Measurements from ENCODE around the gene RPS17. TPM values are rescaled to one million over a fixed set of nuclear protein-coding genes. Genes with fewer than 3 reads are reported as not detected.

RPS17 gene
- total and polyA plus RNA-seq, 2 donors (not counting 1 experiment from before 2014, with no cell fraction given) = 2,605 to 4,073 TPM

- Histone ChIP-seq H3K4me3 (replicated peaks in 1 of 4; ENCODE audit: control extremely low read depth in 1 of 4, insufficient read depth in 1 of 4, low read depth in 3 of 4, low read length in 4 of 4) (no peak overlapping the region), H2AFZ (ENCODE audit: low read length) (no peak overlapping the region), H3K79me2 (ENCODE audit: control insufficient read depth, insufficient read depth, low read length) (no peaks in the 10 kb centered on the region), H3K27ac (ENCODE audit: insufficient read depth, low read length) (no peak overlapping the region), H4K20me1 (ENCODE audit: control insufficient read depth, extremely low read depth, insufficient read depth, low read length) (no peaks in the 10 kb centered on the region), H3K9me3 (ENCODE audit: control insufficient read depth, insufficient read depth, low read depth, low read length) (no peaks in the 10 kb centered on the region), H3K4me1 (ENCODE audit: control insufficient read depth, extremely low read depth, insufficient read depth, low read length) (no peaks in the 10 kb centered on the region), H3K9ac (ENCODE audit: insufficient read depth, low read length) (no peak overlapping the region), H3K36me3 (ENCODE audit: control insufficient read depth, insufficient read depth, low read length) (no peaks in the 10 kb centered on the region), H3K4me2 (ENCODE audit: extremely low read depth, insufficient read depth, low read length) (no peak overlapping the region), H3K27me3 (ENCODE audit: control insufficient read depth, insufficient read depth, low read length) (no peaks in the 10 kb centered on the region)
- DNase-seq (ENCODE audit: low read depth in 2 of 2) = no peak
- TF ChIP-seq EZH2 (IDR thresholded peaks at IDR 0.05; ENCODE audit: low read length, missing control alignments) (no peak), CTCF (conservative IDR thresholded peaks at IDR 0.05 in 1 of 2, IDR thresholded peaks at IDR 0.05 in 1 of 2; ENCODE audit: low read depth in 1 of 2, low read length in 2 of 2) (no peak)
Measured at GRCh38 chr15:82554849-82555248, 14.6 kb upstream of the RPS17 start.

DNA sequence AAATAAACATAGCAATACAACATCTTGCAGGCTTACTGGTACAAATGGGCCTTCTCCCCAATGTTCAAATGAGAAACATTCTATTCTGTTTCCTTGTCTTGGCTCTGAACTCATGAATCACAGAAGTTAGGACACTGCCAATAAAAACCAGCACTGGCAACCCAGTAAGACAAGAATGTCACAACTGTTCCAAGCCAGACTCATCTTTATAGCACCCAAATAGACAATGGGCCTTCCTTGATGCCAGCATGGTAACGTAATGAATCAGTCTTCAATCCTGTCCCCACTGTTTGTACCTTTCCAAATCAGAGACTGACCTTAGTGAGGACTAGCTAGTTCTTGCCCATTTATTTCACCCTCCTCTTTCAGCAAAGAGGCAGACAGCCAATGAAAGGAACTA lies 14.1 kb upstream of the RPS17 start:
- H3K9ac ChIP-seq (ENCODE audit: insufficient read depth, low read length) = no peak overlapping the region
- no peak overlapping the region for H3K27ac ChIP-seq (ENCODE audit: insufficient read depth, low read length)
- no peaks in the 10 kb centered on the region for H4K20me1 ChIP-seq (ENCODE audit: control insufficient read depth, extremely low read depth, insufficient read depth, low read length)
- H3K9me3 ChIP-seq (ENCODE audit: control insufficient read depth, insufficient read depth, low read depth, low read length) = no peaks in the 10 kb centered on the region
- no peaks in the 10 kb centered on the region for H3K79me2 ChIP-seq (ENCODE audit: control insufficient read depth, insufficient read depth, low read length)
- H3K4me2 ChIP-seq (ENCODE audit: extremely low read depth, insufficient read depth, low read length) = no peak overlapping the region
- H3K36me3 ChIP-seq (ENCODE audit: control insufficient read depth, insufficient read depth, low read length) = no peaks in the 10 kb centered on the region
- DNase-seq (ENCODE audit: low read depth in 2 of 2) = no peak
- no peaks in the 10 kb centered on the region for H3K4me1 ChIP-seq (ENCODE audit: control insufficient read depth, extremely low read depth, insufficient read depth, low read length)
- no peak overlapping the region for H3K4me3 ChIP-seq (replicated peaks in 1 of 4; ENCODE audit: control extremely low read depth in 1 of 4, insufficient read depth in 1 of 4, low read depth in 3 of 4, low read length in 4 of 4)
- no peak for TF ChIP-seq CTCF (conservative IDR thresholded peaks at IDR 0.05 in 1 of 2, IDR thresholded peaks at IDR 0.05 in 1 of 2; ENCODE audit: low read depth in 1 of 2, low read length in 2 of 2)
- no peak for TF ChIP-seq EZH2 (IDR thresholded peaks at IDR 0.05; ENCODE audit: low read length, missing control alignments)
- H3K27me3 ChIP-seq (ENCODE audit: control insufficient read depth, insufficient read depth, low read length) = no peaks in the 10 kb centered on the region
- no peak overlapping the region for H2AFZ ChIP-seq (ENCODE audit: low read length)

DNA sequence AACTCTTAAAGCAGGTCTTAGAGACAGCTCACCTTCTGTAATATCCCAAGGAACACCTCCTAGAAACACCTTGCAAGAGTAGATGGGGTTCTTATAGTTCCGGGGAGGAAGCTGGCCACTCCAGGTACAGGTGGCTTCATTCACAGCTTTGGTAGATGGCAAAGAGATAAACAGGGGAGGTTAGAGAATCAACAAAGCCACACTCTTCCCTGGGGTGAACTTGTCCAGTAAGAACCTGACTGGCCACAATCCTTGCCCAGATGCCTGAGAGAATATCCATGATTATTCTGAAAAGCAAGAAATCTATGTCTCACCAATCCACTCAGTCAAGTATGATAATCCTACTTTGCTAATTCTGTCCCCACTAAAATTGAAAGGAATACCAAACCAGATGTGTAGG lies 13.6 kb upstream of the RPS17 start:
- H3K27me3 ChIP-seq (ENCODE audit: control insufficient read depth, insufficient read depth, low read length) = no peaks in the 10 kb centered on the region
- no peaks in the 10 kb centered on the region for H4K20me1 ChIP-seq (ENCODE audit: control insufficient read depth, extremely low read depth, insufficient read depth, low read length)
- H3K9me3 ChIP-seq (ENCODE audit: control insufficient read depth, insufficient read depth, low read depth, low read length) = no peaks in the 10 kb centered on the region
- no peaks in the 10 kb centered on the region for H3K36me3 ChIP-seq (ENCODE audit: control insufficient read depth, insufficient read depth, low read length)
- no peak overlapping the region for H3K4me2 ChIP-seq (ENCODE audit: extremely low read depth, insufficient read depth, low read length)
- H3K79me2 ChIP-seq (ENCODE audit: control insufficient read depth, insufficient read depth, low read length) = no peaks in the 10 kb centered on the region
- H3K4me1 ChIP-seq (ENCODE audit: control insufficient read depth, extremely low read depth, insufficient read depth, low read length) = no peaks in the 10 kb centered on the region
- DNase-seq (ENCODE audit: low read depth in 2 of 2) = no peak
- no peak overlapping the region for H3K27ac ChIP-seq (ENCODE audit: insufficient read depth, low read length)
- no peak overlapping the region for H2AFZ ChIP-seq (ENCODE audit: low read length)
- H3K9ac ChIP-seq (ENCODE audit: insufficient read depth, low read length) = no peak overlapping the region
- TF ChIP-seq CTCF (conservative IDR thresholded peaks at IDR 0.05 in 1 of 2, IDR thresholded peaks at IDR 0.05 in 1 of 2; ENCODE audit: low read depth in 1 of 2, low read length in 2 of 2) = no peak
- no peak for TF ChIP-seq EZH2 (IDR thresholded peaks at IDR 0.05; ENCODE audit: low read length, missing control alignments)
- no peak overlapping the region for H3K4me3 ChIP-seq (replicated peaks in 1 of 4; ENCODE audit: control extremely low read depth in 1 of 4, insufficient read depth in 1 of 4, low read depth in 3 of 4, low read length in 4 of 4)
